GM21526 (cell line): Measurements from ENCODE around the gene UGT2A1.

Experiments
- ATAC-seq: cut with Tn5 transposase; IDR thresholded peaks from one replicate; pipeline ENCODE4 v1.9.1; 2021; ENCODE audit warnings: moderate library complexity; ENCODE audit not compliant: unreplicated experiment, low FRiP score

Gene UGT2A1

DNA sequence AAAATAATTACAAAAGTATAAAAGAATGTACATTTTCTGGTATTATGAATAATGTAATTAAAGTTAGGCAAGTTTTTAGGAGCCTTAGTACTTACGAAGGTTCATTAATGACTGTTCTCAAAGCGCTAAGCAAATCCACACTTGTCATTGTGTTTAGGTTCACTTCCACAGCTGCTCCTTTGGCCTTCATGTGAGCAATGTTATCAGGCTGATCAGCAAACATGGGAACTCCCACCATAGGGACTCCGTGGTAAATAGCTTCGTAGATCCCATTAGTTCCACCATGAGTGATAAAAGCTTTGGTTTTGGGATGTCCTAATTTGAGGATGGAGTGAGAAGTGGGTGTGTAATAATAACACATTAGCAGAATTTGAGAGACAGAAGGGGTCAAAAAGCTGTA, 58.7 kb downstream of the UGT2A1 start:
- no peak for ATAC-seq

DNA sequence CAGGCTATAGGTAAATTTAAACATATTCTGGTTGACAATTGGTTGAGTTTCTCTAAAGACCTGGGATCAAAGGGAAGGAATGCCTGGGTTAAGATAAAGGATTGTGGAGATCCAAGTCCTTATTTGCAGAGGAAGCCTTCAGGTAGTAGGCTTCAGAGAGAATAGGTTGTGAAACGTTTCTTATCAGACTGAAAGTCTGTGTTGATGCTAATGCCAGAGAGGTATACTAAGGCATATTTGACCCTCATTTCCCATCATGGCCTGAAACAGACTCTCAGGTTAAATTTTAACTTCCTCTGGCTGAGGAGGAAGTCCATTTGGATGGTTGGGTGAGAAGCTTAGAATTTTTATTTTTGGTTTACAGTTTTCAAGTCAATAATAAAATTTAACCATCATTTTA, 61.7 kb downstream of the UGT2A1 start:
- ATAC-seq, result no peak

DNA sequence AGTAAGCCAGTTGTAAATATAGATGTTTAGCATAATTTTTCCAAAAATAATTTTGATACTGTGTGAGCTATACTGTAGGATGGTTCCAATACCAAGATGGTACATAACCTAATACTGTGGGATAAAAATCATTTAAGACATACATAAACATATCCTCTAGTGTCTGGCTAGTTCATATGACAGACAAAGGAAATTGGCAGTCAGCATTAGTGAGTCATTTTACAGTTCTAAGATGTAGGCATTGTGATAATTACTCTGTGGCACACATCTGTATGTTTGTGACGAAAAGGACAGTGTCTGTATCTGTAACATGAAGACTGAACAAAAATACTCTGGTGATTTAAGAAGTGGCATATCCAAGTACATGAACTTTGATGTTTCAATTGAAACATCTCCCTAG, 63.2 kb downstream of the UGT2A1 start:
- ATAC-seq, result no peak

DNA sequence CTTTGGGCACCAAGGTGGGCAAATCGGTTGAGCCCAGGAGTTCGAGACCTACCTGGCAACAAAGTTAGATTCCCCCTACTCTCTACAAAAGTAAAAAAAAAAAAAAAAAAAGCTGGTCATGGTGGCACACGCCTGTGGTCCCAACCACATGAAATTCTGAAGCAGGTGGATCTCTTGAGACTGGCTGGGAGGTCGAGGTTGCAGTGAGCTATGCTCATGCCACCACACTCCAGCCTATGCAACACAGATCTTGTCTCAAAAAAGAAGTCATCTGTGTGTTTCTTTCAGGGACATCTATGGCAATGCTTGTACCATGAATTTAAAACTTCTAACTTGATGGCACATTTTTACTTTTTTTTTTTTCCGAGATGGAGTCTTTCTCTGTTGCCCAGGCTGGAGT, 68.9 kb downstream of the UGT2A1 start:
- ATAC-seq, result no peak

DNA sequence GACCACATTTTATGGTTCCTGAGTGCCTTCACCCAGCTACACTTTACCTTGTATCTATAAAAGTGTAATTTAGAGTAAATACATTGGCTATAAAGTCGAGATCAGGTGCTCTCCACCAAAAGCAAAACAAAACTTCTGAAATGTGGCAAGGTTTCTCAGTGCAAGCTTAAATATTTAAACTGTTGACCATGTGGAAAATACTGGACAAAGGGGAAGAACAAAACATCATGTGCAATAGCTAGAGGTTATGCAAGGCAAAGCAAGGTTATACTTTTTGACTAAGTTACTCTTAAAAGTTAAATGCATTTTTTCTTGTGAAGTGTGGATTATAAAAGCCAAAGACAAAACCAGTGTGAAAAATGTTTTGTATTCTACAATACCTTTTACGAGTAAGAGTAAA, 69.5 kb downstream of the UGT2A1 start:
- no peak for ATAC-seq

DNA sequence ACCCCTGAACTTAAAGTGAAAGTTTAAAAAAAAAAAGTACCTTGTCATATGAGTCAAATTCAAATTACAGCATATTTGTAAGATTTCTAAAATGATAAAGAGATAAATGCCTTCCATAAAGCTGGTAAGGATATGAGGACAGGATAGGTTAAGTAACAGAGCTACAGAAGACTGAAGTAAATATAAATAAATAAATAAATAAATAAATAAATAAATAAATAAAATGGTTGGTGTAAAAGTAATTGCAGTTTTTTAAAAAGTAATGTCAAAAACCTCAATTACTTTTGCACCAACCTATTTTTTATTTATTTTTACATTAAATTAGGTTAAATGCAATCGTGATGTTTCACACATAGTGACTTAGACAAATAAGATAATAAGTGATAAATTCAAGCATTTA, 75.8 kb downstream of the UGT2A1 start:
- ATAC-seq, result no peak

DNA sequence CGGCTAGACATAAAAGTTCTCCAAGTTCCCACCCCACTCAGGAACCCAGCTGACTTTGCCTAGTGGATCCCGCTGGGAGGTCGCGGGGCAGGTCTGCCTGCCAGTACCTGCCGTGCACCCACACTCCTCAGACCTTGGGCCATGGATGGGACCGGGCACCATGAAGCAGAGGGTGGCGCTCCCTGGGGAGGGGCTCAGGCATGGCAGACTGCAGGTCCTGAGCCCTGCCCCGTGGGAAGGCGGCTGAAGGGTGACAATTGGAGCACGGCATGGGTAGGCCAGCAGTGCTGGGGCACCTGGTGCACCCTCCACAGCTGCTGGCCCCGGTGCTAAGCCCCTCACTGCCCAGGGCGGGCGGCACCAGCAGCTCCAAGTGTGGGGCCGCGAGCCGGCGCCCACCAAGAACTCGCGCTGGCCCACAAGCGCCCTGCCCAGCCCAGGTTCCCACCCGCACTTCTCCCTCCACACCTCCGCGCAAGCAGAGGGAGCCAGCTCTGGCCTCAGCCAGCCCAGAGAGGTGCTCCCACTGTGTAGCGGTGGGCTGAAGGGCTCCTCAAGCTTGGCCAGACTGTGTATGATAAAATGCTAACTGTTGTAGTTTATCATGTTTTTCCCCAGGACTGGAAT, 76.7 kb downstream of the UGT2A1 start:
- no peak for ATAC-seq

DNA sequence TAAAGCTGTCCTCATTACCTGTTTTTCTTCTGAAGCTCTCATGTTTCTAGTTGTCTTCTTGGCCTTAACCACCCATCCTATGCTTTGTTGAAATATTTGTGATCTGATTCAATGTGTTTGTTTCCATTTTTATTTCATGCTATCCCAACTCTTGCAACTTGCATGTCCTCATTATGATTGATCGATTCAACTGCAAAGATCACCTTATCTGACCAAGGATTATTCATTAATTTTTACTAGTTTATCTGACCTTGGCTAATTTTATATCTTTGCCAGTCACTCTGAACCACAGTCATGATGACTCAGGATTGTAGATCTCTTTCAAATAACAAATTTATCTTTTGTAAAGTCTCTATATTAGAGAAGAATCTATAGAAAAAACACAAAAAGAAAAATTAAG, 84.3 kb downstream of the UGT2A1 start:
- ATAC-seq, result no peak

DNA sequence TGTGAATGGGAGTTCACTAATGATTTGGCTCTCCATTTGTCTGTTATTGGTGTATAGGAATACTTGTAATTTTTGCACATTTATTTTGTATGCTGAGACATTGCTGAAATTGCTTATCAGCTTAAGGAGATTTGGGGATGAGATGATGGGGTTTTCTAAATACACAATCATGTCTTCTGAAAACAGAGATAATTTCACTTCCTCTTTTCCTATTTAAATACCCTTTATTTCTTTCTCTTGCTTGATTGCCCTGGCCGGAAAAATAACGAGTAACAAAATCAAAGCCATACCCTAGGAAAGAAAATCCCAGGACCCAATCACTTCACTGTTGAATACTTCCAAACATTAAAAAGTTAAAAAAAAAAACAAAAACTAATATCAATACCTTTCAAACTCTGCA, 89.6 kb downstream of the UGT2A1 start:
- no peak for ATAC-seq

DNA sequence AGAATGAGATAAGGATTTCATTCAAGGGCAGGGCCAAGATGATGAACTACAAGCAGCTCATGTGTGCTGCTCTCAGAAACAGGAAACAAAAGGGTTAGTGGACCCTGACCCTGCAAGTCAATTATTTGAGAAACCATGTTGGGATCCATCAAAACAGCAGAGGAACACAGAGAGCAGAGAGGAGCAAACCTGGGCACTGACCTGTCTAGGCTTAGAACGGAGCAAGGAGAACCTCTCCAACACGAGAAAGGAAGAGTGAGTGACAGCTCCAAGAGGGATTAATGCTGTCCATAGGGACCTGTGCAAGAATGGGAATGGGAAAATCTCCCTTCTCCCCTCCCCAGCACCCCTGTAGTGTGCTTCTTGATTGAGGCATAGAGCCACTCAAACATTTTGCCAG, 103.4 kb downstream of the UGT2A1 start:
- ATAC-seq, result no peak

DNA sequence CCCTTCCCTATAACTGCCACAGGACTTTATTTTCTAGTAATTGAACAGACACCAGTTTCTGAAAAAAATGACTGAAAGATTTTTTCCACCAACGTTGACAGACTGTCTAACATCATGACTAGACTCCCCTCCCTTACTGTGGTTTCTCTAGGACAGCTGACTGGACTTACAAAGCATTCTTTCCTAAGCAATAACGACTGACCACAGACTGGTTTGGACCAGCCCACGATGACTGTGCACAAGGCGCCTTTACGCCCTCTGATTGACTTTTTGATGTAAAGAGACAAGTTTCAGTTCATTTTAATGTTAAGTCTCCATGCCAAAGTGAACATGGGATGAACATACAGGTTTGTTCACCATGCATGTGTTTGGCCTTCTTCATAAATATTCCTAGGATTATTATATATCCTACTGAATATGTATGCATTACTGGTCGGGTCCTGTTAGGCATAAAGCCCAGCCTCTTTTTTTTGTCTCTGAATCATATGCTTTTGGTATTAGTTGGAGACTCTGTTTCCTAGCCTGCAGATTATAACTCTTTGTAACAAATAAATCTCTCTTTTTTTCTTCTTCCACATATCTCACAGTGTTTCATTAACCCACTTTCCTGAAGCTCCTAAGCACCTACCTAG, 106.8 kb downstream of the UGT2A1 start:
- no peak for ATAC-seq
